ENCODE results near the gene SLC35G2. TPM values are rescaled to one million over a fixed set of nuclear protein-coding genes. Genes with fewer than 3 reads are reported as not detected.

SLC35G2 gene
- total RNA-seq, 1 experiment from 2014 or later = 6.6 TPM

GRCh38 chr3:136805795-136806194 lies 13.1 kb upstream of the SLC35G2 start:
- Histone ChIP-seq H3K79me2 (ENCODE audit: insufficient read depth, low read length) (no peaks in the 10 kb centered on the region), H3K79me1 (ENCODE audit: insufficient read depth, low read depth, low read length, poor library complexity, severe bottlenecking) (no peaks in the 10 kb centered on the region), H3K9ac (ENCODE audit: extremely low read depth, insufficient read length, low read length) (no peak overlapping the region), H3K56ac (ENCODE audit: insufficient read length, low read depth, low read length) (no peak overlapping the region), H4K8ac (replicated peaks; ENCODE audit: insufficient read length, low read depth, low read length) (no peak overlapping the region), H3T11ph (ENCODE audit: low read length) (no peak overlapping the region), H3K4me2 (ENCODE audit: insufficient read depth, insufficient read length, low read length) (no peak overlapping the region), H3K4ac (ENCODE audit: low read depth, low read length) (no peak overlapping the region), H4K91ac (ENCODE audit: insufficient read length, low read depth, low read length) (no peak overlapping the region), H3K14ac (ENCODE audit: insufficient read depth, low read length) (no peak overlapping the region), H3K27me3 (ENCODE audit: insufficient read depth, low read length) (no peaks in the 10 kb centered on the region), H3K23ac (ENCODE audit: insufficient read length, low read depth, low read length) (no peak overlapping the region), H4K20me1 (ENCODE audit: control insufficient read depth, insufficient read depth, insufficient read length) (no peaks in the 10 kb centered on the region), H3K9me3 (ENCODE audit: control insufficient read depth, low read depth, low read length) (no peaks in the 10 kb centered on the region), H2BK12ac (ENCODE audit: insufficient read length, low read depth, low read length) (no peak overlapping the region), H4K5ac (ENCODE audit: insufficient read length, low read depth, low read length) (no peak overlapping the region), H3K23me2 (ENCODE audit: insufficient read length, low read depth, low read length, poor library complexity, severe bottlenecking) (no peaks in the 10 kb centered on the region), H3K27ac (ENCODE audit: insufficient read length, low read depth, low read length) (no peak overlapping the region), H3K4me1 (ENCODE audit: insufficient read depth, low read length) (no peaks in the 10 kb centered on the region), H2AFZ (ENCODE audit: low read length) (no peak overlapping the region), H2AK5ac (ENCODE audit: insufficient read length, low read length) (no peak overlapping the region), H2BK5ac (ENCODE audit: insufficient read length, low read length) (no peak overlapping the region), H2BK120ac (ENCODE audit: low read depth, low read length, poor library complexity, severe bottlenecking) (no peak overlapping the region), H2BK20ac (ENCODE audit: low read depth, low read length, poor library complexity, severe bottlenecking) (no peak overlapping the region), H2BK15ac (ENCODE audit: low read depth, low read length) (no peak overlapping the region), H3K18ac (ENCODE audit: insufficient read length, low read depth, low read length) (no peak overlapping the region)
- Mint-ChIP-seq H3K27ac (no peak overlapping the region), H3K4me1 (peaks cover 0 to 6% of the 10 kb centered on the region in 2 experiments; a peak in 2 of 4 replicates), H3K36me3 (ENCODE audit: insufficient read depth in 1 of 3, low read depth in 3 of 3) (no peaks in the 10 kb centered on the region), H3K4me3 (no peak overlapping the region), H3K27me3 (ENCODE audit: low read depth) (0 out of 2 replicates have a peak, but pooled peaks cover 2% of the 10 kb centered on the region), H3K9me3 (no peaks in the 10 kb centered on the region)
- WGBS (ENCODE audit: extremely low coverage, insufficient read length, low lambda C conversion rate) = no CpG with 5 or more reads among the region's 3 CpGs
- no peak for TF ChIP-seq CTCF (conservative IDR thresholded peaks at IDR 0.05)
- no peak for DNase-seq

Data from H9 (cell line).